Smooth muscle cell (in vitro differentiated cells): Measurements from ENCODE around the gene NEDD9. TPM values are rescaled to one million over a fixed set of nuclear protein-coding genes. Genes with fewer than 3 reads are reported as not detected.

Experiments
- DNase-seq: peaks from one replicate; lab custom pipeline; 2025; ENCODE audit not compliant: unreplicated experiment; lab: John Stamatoyannopoulos, UW
- H2AFZ ChIP-seq: fragments of 200-600 bp; sonication (generic); 2 replicates; pipeline ENCODE4 v1.6.0; 2016; ENCODE audit warnings: antibody characterized with exemption, low read depth, mild to moderate bottlenecking
- H3F3A ChIP-seq: fragments of 200-600 bp; sonication (generic); 2 replicates; pipeline ENCODE4 v1.6.0; 2017; ENCODE audit warnings: antibody characterized with exemption, low read depth
- H3K27ac ChIP-seq: fragments of 200-600 bp; sonication (generic); 2 replicates; pipeline ENCODE4 v1.5.1; 2016; ENCODE audit warnings: low read depth, mild to moderate bottlenecking
- H3K27me3 ChIP-seq: fragments of 200-600 bp; sonication (generic); 2 replicates; pipeline ENCODE4 v1.6.1; 2016; ENCODE audit warnings: low read depth, mild to moderate bottlenecking
- H3K36me3 ChIP-seq: fragments of 200-600 bp; sonication (generic); 2 replicates; pipeline ENCODE4 v1.5.1; 2016; ENCODE audit warnings: low read depth
- H3K4me1 ChIP-seq: fragments of 200-600 bp; sonication (generic); 2 replicates; pipeline ENCODE4 v1.5.1; 2016; ENCODE audit warnings: low read depth
- H3K4me2 ChIP-seq: fragments of 200-600 bp; sonication (generic); 2 replicates; pipeline ENCODE4 v1.6.0; 2016; ENCODE audit warnings: mild to moderate bottlenecking
- H3K4me3 ChIP-seq: fragments of 200-600 bp; sonication (generic); 2 replicates; pipeline ENCODE4 v1.5.1; 2016; ENCODE audit warnings: mild to moderate bottlenecking
- H3K79me2 ChIP-seq: fragments of 200-600 bp; sonication (generic); 2 replicates; pipeline ENCODE4 v1.6.0; 2016; ENCODE audit warnings: low read depth, mild to moderate bottlenecking
- H3K9ac ChIP-seq: fragments of 200-600 bp; sonication (generic); 2 replicates; pipeline ENCODE4 v1.6.0; 2016; ENCODE audit warnings: low read depth
- H3K9me3 ChIP-seq: fragments of 200-600 bp; sonication (generic); replicated peaks from 2 replicates; pipeline ENCODE4 v1.5.1; 2016; ENCODE audit warnings: low read depth
- H4K20me1 ChIP-seq: fragments of 200-600 bp; sonication (generic); 2 replicates; pipeline ENCODE4 v1.6.0; 2016; ENCODE audit warnings: low read depth
- CTCF ChIP-seq: fragments of 200-600 bp; sonication (generic); IDR thresholded peaks from 2 replicates; pipeline ENCODE4 v1.5.1; 2017; ENCODE audit warnings: borderline replicate concordance, mild to moderate bottlenecking, antibody characterized with exemption; ENCODE audit not compliant: insufficient read depth, poor library complexity, severe bottlenecking
- WGBS: methylation state at CpG from one replicate; pipeline ENCODE4 v1.1.7; 2016; ENCODE audit warnings: low lambda C conversion rate; 5-methylcytosine and 5-hydroxymethylcytosine counted together
- polyA plus RNA-seq: library from polyadenylated mRNA; unstranded; fragments of >200 nt; fragmentation: Nextera tagmentation; extraction: Ambion mirVana; gene quantifications from 2 replicates; pipeline ENCODE4 v1.2.1, GENCODE V29; 2016
- total RNA-seq: library from RNA; depleted of rRNA; stranded (reverse); fragments of >200 nt; gene quantifications from 2 replicates; pipeline ENCODE4 v1.2.3, GENCODE V29; 2014

Gene NEDD9
- total and polyA plus RNA-seq, 2 experiments from 2014 or later = 85.6 to 127 TPM

- no peak overlapping the region for H3K4me3 ChIP-seq
- peaks cover 40% of the 10 kb centered on the region for H3F3A ChIP-seq
- H3K36me3 ChIP-seq = peaks cover 29% of the 10 kb centered on the region
- H3K4me2 ChIP-seq = no peak overlapping the region
- no peaks in the 10 kb centered on the region for H3K27me3 ChIP-seq
- H3K27ac ChIP-seq = peak overlapping the region; percentile 30
- no peak for DNase-seq
- no peak for TF ChIP-seq CTCF
- no peak overlapping the region for H2AFZ ChIP-seq
- H3K79me2 ChIP-seq = no peaks in the 10 kb centered on the region
- H4K20me1 ChIP-seq = peaks cover 12% of the 10 kb centered on the region
- WGBS = 96% methylated on average over 3 of the region's 3 CpGs
- H3K4me1 ChIP-seq = peaks cover 5% of the 10 kb centered on the region
- no peak overlapping the region for H3K9ac ChIP-seq
- no peaks in the 10 kb centered on the region for H3K9me3 ChIP-seq
These were observed 50.9 kb downstream of the NEDD9 start for GRCh38 chr6:11181478-11182136.

DNA sequence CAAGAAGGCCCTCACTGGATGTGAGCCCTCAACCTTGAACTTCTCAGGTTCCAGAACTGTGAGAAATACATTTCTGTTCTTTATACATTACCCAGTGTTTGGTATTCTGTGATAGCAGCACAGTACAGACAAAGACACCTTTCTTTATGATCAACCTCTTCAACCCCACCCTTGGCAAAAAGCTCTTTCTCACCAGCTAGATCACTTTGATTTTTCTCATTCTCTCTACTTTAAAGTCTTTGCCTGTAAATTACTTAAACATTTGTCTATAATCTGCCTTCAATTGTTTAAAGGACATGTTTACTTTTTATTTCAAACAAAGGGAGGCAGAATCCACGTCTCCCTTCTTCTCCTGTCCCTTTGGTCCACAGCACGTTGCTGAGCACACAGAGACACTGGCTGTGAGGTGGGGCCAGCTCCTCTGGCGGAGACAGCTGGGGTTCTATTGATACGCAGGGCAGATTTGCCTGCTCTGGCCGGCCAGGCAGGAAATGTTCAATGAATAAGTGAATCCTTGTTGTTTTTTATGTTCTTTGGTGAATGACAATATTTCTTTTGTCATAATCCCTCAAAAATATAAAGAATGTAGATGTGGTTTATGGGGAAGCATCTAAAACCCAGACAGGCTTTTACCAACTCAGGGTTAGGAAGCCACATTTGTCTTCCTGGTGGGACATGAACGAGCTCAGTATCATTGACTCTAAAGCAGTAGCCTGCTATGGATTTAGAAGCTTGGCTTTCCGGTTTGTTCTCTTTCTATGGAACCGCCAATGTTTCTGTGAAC lies 52.9 kb downstream of the NEDD9 start:
- Histone ChIP-seq H3K4me2 (peak overlapping the region; percentile 27), H3K27ac (peak overlapping the region; percentile 69)

DNA sequence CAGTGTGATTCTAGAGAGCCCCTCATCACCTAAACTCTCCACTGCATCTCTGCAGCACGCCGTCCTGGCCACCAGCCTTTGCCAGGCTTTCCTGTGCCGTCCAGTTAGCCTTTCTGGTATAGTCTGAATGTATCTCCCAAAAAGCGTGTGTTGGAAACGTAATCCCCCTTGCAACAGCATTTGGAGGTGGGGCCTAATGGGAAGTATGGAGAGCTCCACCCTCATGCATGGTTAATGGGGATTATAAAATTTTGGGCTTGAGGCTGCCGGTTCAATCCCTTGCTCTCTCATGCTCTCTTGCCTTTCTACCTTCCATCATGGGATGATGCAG lies 53.4 kb downstream of the NEDD9 start:
- no peak for TF ChIP-seq CTCF
- H3F3A ChIP-seq = peaks cover 22% of the 10 kb centered on the region
- H3K4me3 ChIP-seq = no peak overlapping the region
- H3K4me1 ChIP-seq = peaks cover 5% of the 10 kb centered on the region
- H2AFZ ChIP-seq = no peak overlapping the region
- H3K27ac ChIP-seq = peak overlapping the region; percentile 69
- no peak overlapping the region for H3K9ac ChIP-seq
- no peaks in the 10 kb centered on the region for H3K27me3 ChIP-seq
- H3K79me2 ChIP-seq = no peaks in the 10 kb centered on the region
- no peak overlapping the region for H3K4me2 ChIP-seq
- peaks cover 18% of the 10 kb centered on the region for H3K36me3 ChIP-seq
- no peaks in the 10 kb centered on the region for H4K20me1 ChIP-seq
- 64% methylated on average over 6 of the region's 6 CpGs for WGBS
- H3K9me3 ChIP-seq = no peaks in the 10 kb centered on the region
- no peak for DNase-seq

More for the DNA sequence above, 52.9 kb downstream of the NEDD9 start:
- Histone ChIP-seq H3K36me3 (peaks cover 22% of the 10 kb centered on the region), H3K79me2 (no peaks in the 10 kb centered on the region), H3F3A (peaks cover 28% of the 10 kb centered on the region), H3K4me3 (no peak overlapping the region), H3K9ac (no peak overlapping the region), H4K20me1 (peaks cover 3% of the 10 kb centered on the region), H2AFZ (no peak overlapping the region), H3K9me3 (no peaks in the 10 kb centered on the region), H3K27me3 (no peaks in the 10 kb centered on the region), H3K4me1 (peaks cover 5% of the 10 kb centered on the region)
- 41% methylated on average over 8 of the region's 8 CpGs for WGBS
- DNase-seq = no peak
- TF ChIP-seq CTCF = no peak

GRCh38 chr6:11177271-11177670 lies 55.2 kb downstream of the NEDD9 start:
- no peak for DNase-seq
- H3K4me1 ChIP-seq = peaks cover 12% of the 10 kb centered on the region
- no peak overlapping the region for H3K27ac ChIP-seq
- H3K4me2 ChIP-seq = no peak overlapping the region
- H2AFZ ChIP-seq = no peak overlapping the region
- H4K20me1 ChIP-seq = no peaks in the 10 kb centered on the region
- no peaks in the 10 kb centered on the region for H3K27me3 ChIP-seq
- no peak overlapping the region for H3K4me3 ChIP-seq
- WGBS = 90% methylated on average over 1 of the region's 1 CpG
- H3F3A ChIP-seq = peaks cover 9% of the 10 kb centered on the region
- no peak for TF ChIP-seq CTCF
- no peaks in the 10 kb centered on the region for H3K9me3 ChIP-seq
- peaks cover under 1% of the 10 kb centered on the region for H3K36me3 ChIP-seq
- H3K9ac ChIP-seq = no peak overlapping the region
- no peaks in the 10 kb centered on the region for H3K79me2 ChIP-seq
